ENCODE results near the gene TUSC2.
A peak's percentile ranks its signal among the peaks of the same experiment; 100 is the strongest.
"Not testable (repeated sequence)": the region's sequence is repeated elsewhere in the genome, so short reads cannot be mapped to it uniquely, and the experiment has no call there.

The TUSC2 gene

GRCh38 chr3:50316657-50317242, 11.3 kb downstream of the TUSC2 start:
- no peak for DNase-seq

- no peak for DNase-seq
Observed at GRCh38 chr3:50314816-50315215, 13.2 kb downstream of the TUSC2 start.

- DNase-seq: no peak
Observed at GRCh38 chr3:50314342-50314741, 13.7 kb downstream of the TUSC2 start.

GRCh38 chr3:50312041-50312440, 16.0 kb downstream of the TUSC2 start:
- DNase-seq: not testable (repeated sequence)

- DNase-seq: no peak
Observed at GRCh38 chr3:50304601-50305000, 23.4 kb downstream of the TUSC2 start.

GRCh38 chr3:50303013-50303815, 24.8 kb downstream of the TUSC2 start, which contains the start of gene HYAL1:
TSS of gene HYAL1 (minus strand) at chr3:50303574. CDS start at chr3:50302956, 618 bp downstream.
- no peak for DNase-seq

- DNase-seq: no peak
Observed at GRCh38 chr3:50302095-50303012, 25.7 kb downstream of the TUSC2 start.

GRCh38 chr3:50300681-50301254, 27.3 kb downstream of the TUSC2 start:
- no peak for DNase-seq

- no peak for DNase-seq
Observed at GRCh38 chr3:50299929-50300680, 27.9 kb downstream of the TUSC2 start.

GRCh38 chr3:50299638-50299928, 28.4 kb downstream of the TUSC2 start:
- no peak for DNase-seq

- DNase-seq: peak; percentile 97 to 99
Observed at GRCh38 chr3:50298836-50299637, 29.0 kb downstream of the TUSC2 start, which contains the start of the genes HYAL3 and NAA80. TSS of gene HYAL3 (minus strand) at chr3:50299405. CDS start at chr3:50295602, 3,803 bp downstream. TSS of gene NAA80 (minus strand) at chr3:50299405. CDS start at chr3:50297463, 1,942 bp downstream.

GRCh38 chr3:50297896-50298725, 29.9 kb downstream of the TUSC2 start:
- DNase-seq: no peak

GRCh38 chr3:50297384-50297775, 30.6 kb downstream of the TUSC2 start:
- no peak for DNase-seq

GRCh38 chr3:50296721-50297383, 31.2 kb downstream of the TUSC2 start:
- no peak for DNase-seq

- DNase-seq: no peak
Observed at GRCh38 chr3:50295553-50296431, 32.2 kb downstream of the TUSC2 start.

GRCh38 chr3:50294492-50295403, 33.3 kb downstream of the TUSC2 start:
- DNase-seq: no peak

- DNase-seq: no peak
Observed at GRCh38 chr3:50294089-50294488, 33.9 kb downstream of the TUSC2 start.

All from stimulated activated CD4-positive, alpha-beta T cell treated with anti-CD3 and anti-CD28 coated beads, Interleukin-2, amount 100 ng/mL, for 48 hours (primary cell).